GM19023 (cell line): ENCODE measurements around the gene TYW1B.
"Not testable (repeated sequence)": the region's sequence is repeated elsewhere in the genome, so short reads cannot be mapped to it uniquely, and the experiment has no call there.

Source experiments
- ATAC-seq: cut with Tn5 transposase; IDR thresholded peaks from one replicate; pipeline ENCODE4 v1.9.1; 2021; ENCODE audit warnings: mild to moderate bottlenecking, moderate library complexity; ENCODE audit not compliant: unreplicated experiment

The TYW1B gene

DNA sequence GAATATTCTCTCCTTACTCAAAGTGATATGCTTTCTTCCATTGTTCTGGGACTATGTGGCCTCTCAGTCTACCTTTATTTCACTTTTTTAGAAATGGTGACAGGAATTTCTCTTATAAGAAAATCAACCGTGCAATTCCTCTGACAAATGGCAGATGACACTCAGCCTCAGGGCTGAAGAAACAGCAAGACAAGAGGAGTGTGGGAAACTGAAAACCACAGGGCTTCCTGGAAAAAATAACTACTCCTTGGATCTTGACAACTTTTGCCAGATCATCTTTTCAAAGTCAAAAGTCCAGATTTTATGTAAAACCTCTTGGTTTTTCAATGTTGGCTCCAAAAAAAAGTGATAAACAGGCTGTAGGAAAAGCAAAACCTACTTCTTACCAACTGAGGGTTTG is 121.5 kb downstream of the TYW1B start:
- ATAC-seq = no peak

GRCh38 chr7:72705693-72706092 is 122.3 kb downstream of the TYW1B start:
- not testable (repeated sequence) for ATAC-seq

DNA sequence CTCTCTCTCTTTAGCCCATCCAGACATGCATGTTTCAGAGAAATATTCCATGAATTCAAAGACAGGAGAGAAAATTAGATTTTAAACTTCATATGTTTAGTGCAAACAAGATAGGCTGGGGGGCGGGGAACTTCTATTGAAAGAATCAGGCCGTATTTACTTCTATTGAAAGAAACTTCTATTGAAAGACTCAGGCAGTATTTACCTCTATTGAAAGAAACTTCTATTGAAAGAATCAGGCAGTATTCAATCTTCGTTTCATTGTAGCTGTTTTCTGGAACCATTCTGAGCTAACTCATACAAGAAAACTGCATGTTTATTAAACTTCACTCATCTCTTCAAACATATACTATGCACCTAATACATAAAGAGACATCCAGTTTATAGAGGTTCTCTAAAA is 123.1 kb downstream of the TYW1B start:
- no peak for ATAC-seq

GRCh38 chr7:72700548-72700947 is 127.5 kb downstream of the TYW1B start:
- ATAC-seq = not testable (repeated sequence)

GRCh38 chr7:72697066-72697465 is 130.9 kb downstream of the TYW1B start:
- ATAC-seq = not testable (repeated sequence)

- not testable (repeated sequence) for ATAC-seq
Observed at GRCh38 chr7:72696643-72697042, 131.4 kb downstream of the TYW1B start.

DNA sequence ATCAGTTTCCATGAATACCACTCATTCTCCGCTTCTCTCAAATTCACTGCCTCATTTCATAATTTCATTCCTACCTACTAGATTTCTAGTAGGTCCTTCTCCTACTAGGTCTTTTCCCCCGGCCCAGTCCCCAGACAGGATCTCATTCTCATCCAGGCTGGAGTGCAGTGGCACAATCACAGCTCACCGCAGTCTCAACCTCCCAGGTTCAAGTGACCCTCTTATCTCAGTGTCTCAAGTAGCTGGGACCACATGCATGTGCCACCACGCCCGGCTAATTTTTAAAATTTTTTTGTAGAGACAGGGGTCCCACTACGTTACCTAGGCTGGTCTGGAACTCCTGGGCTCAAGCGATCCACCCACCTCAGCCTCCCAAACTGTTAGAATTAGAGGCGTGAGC is 132.5 kb downstream of the TYW1B start:
- ATAC-seq = not testable (repeated sequence)

GRCh38 chr7:72691442-72691841 is 136.6 kb downstream of the TYW1B start:
- ATAC-seq = not testable (repeated sequence)

GRCh38 chr7:72690177-72690576 is 137.8 kb downstream of the TYW1B start:
- not testable (repeated sequence) for ATAC-seq

DNA sequence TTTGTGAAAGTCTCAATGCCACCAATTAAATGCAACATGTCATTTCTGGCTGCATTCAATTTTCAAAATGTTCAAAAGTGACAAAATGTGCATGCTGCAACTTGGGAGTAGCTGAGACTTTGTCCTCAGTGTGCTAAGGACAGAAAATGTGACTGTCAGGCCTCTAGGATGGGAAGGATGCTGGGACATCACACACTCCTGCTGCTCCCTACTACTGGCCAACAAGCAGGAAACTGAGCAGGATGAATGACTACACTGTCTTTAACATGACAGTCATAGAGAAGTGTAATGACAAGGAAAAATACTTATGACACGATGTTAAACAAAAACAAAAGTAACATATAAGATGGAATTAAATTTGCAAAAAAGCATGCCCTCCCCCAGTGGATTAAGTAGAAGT is 138.7 kb downstream of the TYW1B start:
- ATAC-seq = not testable (repeated sequence)

GRCh38 chr7:72681211-72681610 is 146.8 kb downstream of the TYW1B start:
- not testable (repeated sequence) for ATAC-seq

DNA sequence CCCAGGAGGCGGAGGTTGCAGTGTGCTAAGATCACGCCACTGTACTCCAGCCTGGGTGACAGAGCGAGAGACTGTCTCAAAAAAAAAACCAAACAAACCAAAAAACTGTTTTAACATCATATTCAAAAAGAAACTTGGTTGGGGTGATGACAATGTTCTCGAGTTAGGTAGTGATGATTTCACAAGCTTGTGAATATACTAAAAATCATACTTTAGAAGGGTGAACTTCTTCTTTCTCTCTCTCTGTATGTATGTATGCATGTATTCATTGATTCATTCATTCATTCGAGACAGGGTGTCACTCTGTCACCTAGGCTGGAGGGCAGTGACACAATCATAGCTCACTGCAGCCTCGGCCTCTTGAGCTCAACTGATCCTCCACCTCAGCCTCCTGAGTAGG is 151.1 kb downstream of the TYW1B start:
- peak; percentile 54 for ATAC-seq

DNA sequence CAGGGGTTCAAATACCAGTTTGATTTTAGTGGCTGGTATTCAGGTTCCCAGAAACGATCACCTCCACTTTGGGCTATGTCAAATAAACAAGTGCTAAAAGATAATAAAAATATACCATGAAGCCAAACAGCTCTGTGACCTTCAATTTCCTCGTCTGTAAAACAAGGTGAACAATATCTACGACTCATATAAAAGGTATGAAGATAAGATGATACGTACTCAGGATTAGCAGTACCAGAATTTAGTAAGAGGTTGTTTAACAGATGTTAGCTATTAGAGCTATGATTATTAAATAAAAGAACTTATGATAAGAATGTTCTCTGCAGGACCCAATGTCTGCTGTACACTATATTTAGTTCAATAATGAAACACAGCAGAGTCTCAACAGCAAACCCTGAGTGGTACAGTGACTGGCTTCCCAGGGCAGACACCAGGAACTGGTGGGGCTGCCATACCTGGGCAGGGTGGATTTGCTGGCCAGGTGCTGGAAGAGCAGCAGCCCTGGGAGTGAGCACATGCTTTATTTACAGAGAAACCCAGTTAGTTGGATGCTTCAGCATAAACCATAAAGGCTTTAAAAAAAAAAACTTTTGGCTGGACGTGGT is 151.8 kb downstream of the TYW1B start:
- not testable (repeated sequence) for ATAC-seq

DNA sequence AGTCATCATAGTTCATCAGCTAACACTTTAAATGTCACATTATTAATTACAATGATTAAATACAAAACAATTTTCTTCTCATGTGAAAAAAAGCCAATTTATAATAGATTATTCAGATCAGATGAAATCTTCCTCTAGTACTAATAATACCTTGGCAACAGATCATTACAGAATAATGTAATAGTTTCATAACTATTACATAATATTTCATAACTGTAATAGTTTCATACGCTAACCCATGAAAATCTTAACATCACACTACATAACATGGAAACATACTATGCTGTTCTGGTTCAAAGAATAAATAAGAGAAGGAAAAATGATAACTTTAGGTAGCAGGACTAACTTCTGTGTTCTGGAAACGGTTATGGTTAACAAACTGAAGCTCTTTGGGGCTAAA is 152.3 kb downstream of the TYW1B start:
- not testable (repeated sequence) for ATAC-seq

DNA sequence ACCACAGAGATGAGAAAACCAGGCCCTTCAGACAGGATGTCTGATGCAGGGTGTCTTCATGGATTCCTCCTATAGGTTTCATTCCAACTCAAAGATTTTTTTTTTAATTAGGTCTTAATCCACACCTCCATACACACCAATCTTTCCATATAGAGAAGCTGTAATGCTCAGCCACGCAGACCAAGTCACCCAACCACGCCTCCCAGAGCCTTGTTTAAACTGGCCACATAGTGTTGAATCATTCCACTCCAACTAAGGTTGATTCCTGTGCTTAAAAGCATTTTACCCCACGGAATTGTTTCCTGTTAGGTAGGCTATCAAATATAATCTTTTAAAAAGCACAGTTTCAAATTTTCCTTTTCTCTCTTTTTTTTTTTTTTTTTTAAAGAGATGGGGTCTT is 153.6 kb downstream of the TYW1B start:
- no peak for ATAC-seq

DNA sequence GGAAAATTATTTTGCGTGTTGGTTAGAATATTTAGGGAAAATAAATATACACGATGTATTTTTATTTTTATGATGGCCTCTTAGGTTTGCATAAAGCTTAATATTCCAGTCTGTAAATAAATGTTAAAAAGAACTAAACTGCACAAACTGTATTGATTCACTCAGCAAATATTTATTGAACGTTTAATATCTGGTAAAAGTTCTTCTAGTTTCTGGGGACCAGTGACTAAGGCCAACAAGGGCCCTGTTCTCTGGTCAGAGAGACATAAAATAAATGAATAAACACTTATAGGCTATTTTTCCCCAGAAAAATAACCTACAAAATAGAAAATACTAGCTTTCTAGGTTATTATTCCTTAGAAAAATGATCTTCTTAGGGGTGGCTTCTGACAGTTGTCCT is 157.2 kb downstream of the TYW1B start:
- not testable (repeated sequence) for ATAC-seq

- ATAC-seq = not testable (repeated sequence)
Observed at GRCh38 chr7:72668435-72668834, 159.6 kb downstream of the TYW1B start.

GRCh38 chr7:72667049-72667448 is 161.0 kb downstream of the TYW1B start:
- ATAC-seq = not testable (repeated sequence)

DNA sequence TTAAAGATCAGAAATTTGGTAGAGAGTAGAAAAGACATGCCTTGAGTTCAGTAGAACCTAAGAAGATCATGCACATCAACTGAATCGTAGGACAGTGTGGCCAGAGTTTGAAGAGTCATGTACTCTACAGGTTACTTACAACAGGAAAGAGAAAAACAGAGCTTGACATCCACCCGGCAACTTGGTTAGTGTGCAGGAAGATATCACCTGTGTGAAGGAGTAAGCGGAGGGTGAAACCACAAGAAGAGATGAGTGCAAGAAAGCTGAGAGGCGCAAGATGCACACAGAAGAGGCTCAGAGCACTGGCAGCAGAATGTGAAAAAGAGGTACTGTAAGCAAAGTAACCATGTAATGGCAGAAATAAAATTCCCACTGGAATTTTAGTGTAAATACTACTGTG is 179.4 kb downstream of the TYW1B start:
- not testable (repeated sequence) for ATAC-seq

GRCh38 chr7:72643708-72644107 is 184.3 kb downstream of the TYW1B start:
- ATAC-seq = not testable (repeated sequence)

DNA sequence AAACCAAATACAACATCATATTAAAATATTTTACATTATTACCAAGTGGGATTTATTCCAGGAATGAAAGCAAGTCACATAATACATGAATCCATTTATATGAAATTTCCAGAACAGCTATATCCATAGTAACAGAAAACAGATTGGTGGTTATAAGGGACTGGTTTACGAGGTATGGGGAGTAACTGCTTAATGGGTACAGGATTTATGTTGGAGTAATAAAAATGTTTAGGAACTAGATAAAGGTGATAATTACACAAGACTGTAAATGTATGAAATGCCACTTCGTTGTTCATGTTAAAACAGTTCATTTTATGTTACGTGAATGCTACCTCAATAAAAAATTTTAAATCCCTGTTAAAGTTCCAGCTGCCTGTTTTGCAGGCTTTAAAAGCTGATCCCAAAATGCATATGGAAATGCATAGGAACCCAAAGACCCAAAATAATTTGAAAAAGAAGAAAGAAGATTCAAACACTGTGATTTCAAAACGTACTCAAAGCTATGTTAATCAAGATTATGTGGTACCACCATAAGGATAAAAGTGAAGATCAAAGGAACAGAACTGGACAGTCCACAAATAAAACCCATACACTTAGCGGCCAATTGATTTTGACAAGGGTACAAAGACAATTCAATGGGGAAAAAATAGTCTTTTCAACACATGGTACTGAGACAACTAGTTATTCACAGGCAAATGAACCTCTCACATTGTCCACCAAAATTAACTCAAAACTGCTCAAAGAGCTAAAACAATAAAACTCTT is 186.3 kb downstream of the TYW1B start:
- ATAC-seq = not testable (repeated sequence)

DNA sequence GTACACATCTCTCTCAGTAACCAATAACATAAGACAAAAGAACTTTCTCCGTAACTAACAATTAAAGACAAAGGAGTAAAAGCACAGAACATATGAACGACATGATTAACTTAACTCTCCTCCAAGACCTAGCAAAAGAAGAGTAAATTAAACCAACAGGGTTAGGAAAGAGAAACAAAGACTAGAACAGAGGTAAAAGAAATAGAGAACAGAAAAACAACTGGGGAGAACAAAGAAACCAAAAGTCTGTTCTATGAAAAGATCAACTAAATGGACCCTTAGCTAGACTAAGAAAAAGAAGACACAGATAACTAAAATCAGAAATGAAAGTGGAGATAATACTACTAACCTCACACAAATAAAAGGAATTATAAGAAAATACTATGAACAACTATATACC is 187.3 kb downstream of the TYW1B start:
- not testable (repeated sequence) for ATAC-seq
